Gastrocnemius medialis (tissue), 4 donors: ENCODE data around the gene PAPLN.

ENCODE experiments used
- POLR2A ChIP-seq, 2 donors: fragments of 450-650 bp; IDR thresholded peaks; one replicate each; pipeline ENCODE4 v1.6.1; 2017; ENCODE audit warnings: antibody characterized with exemption in 2 of 2, mild to moderate bottlenecking in 2 of 2, moderate library complexity in 2 of 2
- TF ChIP-seq, protein P1 (sequence below), 5 experiments: fragments of 450-650 bp in 3 of 5; fragments of 200-600 bp in 2 of 5; sonication (generic) in 2 of 5; IDR thresholded peaks in 4 of 5; conservative IDR thresholded peaks in 1 of 5; 1 replicate in 4 of 5; 2 replicates in 1 of 5; pipeline ENCODE4 v1.5.1; 2016 to 2019; ENCODE audit warnings: antibody characterized with exemption in 5 of 5, mild to moderate bottlenecking in 3 of 5, moderate library complexity in 3 of 5

DNA sequence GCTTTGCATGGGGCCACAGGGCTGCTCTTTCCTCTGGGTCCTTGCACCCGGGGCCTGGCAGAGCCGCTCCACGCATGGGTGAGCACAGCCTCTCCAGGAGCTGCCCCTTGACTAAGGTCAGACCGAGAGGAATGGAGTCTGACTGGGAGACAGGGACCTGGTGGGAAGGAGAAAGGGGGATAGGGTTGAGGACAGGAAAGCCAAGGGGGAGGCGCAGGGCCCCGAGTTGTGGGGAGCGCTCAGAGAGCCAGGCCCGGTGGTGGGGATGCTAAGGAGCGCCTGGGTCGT is 16.0 kb downstream of the PAPLN start:
- TF ChIP-seq POLR2A (IDR thresholded peaks at IDR 0.05): no peak
- TF ChIP-seq, protein P1, sequence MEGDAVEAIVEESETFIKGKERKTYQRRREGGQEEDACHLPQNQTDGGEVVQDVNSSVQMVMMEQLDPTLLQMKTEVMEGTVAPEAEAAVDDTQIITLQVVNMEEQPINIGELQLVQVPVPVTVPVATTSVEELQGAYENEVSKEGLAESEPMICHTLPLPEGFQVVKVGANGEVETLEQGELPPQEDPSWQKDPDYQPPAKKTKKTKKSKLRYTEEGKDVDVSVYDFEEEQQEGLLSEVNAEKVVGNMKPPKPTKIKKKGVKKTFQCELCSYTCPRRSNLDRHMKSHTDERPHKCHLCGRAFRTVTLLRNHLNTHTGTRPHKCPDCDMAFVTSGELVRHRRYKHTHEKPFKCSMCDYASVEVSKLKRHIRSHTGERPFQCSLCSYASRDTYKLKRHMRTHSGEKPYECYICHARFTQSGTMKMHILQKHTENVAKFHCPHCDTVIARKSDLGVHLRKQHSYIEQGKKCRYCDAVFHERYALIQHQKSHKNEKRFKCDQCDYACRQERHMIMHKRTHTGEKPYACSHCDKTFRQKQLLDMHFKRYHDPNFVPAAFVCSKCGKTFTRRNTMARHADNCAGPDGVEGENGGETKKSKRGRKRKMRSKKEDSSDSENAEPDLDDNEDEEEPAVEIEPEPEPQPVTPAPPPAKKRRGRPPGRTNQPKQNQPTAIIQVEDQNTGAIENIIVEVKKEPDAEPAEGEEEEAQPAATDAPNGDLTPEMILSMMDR (IDR thresholded peaks at IDR 0.05 in 4 of 5, conservative IDR thresholded peaks at IDR 0.05 in 1 of 5): no peak
